Esophagus squamous epithelium (tissue), 5 donors: ENCODE data around the gene RYR3. TPM values are rescaled to one million over a fixed set of nuclear protein-coding genes. Genes with fewer than 3 reads are reported as not detected.

Experiments
- DNase-seq: peaks from one replicate; lab custom pipeline; 2025; lab: John Stamatoyannopoulos, UW
- H3K27ac ChIP-seq, 4 donors: fragments of 200-600 bp; sonication (generic); one replicate each; pipeline ENCODE4 v1.5.1; 2016 to 2019; ENCODE audit warnings: mild to moderate bottlenecking in 1 of 4
- H3K27me3 ChIP-seq, 4 donors: fragments of 200-600 bp; sonication (generic); 1 replicate in 3 of 4; 2 replicates in 1 of 4; pipeline versions ENCODE4 v1.5.1 to v1.6.0; 2017 to 2021; ENCODE audit warnings: antibody characterized with exemption in 1 of 4
- H3K36me3 ChIP-seq, 3 donors: fragments of 200-600 bp; sonication (generic); one replicate each; pipeline ENCODE4 v1.5.1; 2016 to 2019
- H3K4me1 ChIP-seq, 3 donors: fragments of 200-600 bp; sonication (generic); one replicate each; pipeline ENCODE4 v1.5.1; 2017 to 2019
- H3K4me3 ChIP-seq, 4 donors: fragments of 200-600 bp; sonication (generic); 1 replicate in 3 of 4; 2 replicates in 1 of 4; pipeline ENCODE4 v1.5.1; 2016 to 2019; ENCODE audit warnings: mild to moderate bottlenecking in 2 of 4, moderate library complexity in 1 of 4
- H3K9me3 ChIP-seq, 3 donors: fragments of 200-600 bp; sonication (generic); one replicate each; pipeline ENCODE4 v1.5.1; 2016 to 2019
- CTCF ChIP-seq, 6 experiments: fragments of 450-650 bp in 4 of 6; fragments of 200-600 bp in 2 of 6; sonication (generic) in 2 of 6; IDR thresholded peaks; one replicate each; pipeline ENCODE4 v1.5.1; 2016 to 2019; ENCODE audit warnings: antibody characterized with exemption in 6 of 6, mild to moderate bottlenecking in 4 of 6, moderate library complexity in 4 of 6
- POLR2A ChIP-seq, 4 donors: fragments of 450-650 bp; IDR thresholded peaks; one replicate each; pipeline ENCODE4 v1.6.1; 2017; ENCODE audit warnings: antibody characterized with exemption in 4 of 4, mild to moderate bottlenecking in 4 of 4, moderate library complexity in 3 of 4
- WGBS, 2 donors: methylation state at CpG; one replicate each; pipeline ENCODE4 v1.1.5; 2018; 5-methylcytosine and 5-hydroxymethylcytosine counted together
- intact Hi-C: fragments of 100-400 bp; cut with DNase I; formaldehyde crosslinking; loops from one replicate; pipeline ENCODE4 v1.15.0; 2022
- total RNA-seq, 4 donors: library from RNA; depleted of rRNA; stranded (reverse); fragments of >200 nt; gene quantifications; one replicate each; pipeline ENCODE4 v1.1.0, GENCODE V29; 2016
- donor health status: DM: yes; HTN: yes; CAD: no.

RYR3 gene
- total RNA-seq, 4 donors from 2014 or later = 0.15 to 4.2 (median 0.43) TPM

DNA sequence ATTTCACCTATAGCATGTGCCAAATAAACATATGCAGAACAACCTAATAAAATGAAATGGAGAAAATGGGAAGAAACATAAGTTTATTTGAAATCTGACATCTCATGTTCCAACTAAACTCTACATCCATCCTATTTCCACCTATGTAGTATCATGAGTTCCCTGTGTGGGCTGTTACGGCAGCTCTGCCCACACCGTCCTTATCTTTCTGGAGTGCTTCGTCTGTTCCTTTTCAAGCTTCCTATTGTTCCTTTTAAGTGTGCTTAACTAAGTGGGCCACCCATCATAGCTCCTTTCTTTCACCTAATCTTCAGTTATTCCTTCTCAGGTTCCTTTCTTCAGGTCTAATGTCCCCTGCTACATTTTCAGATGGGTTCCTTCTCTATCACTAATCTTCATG is 17.3 kb downstream of the RYR3 start:
- WGBS, 2 donors = 56 to 60% methylated on average over 3 of the region's 3 CpGs

GRCh38 chr15:33329457-33329856 is 18.7 kb downstream of the RYR3 start:
- DNase-seq = no peak
- TF ChIP-seq POLR2A (IDR thresholded peaks at IDR 0.05) = no peak
- intact Hi-C loops = no loop called here
- 84 to 89% methylated on average over 4 of the region's 4 CpGs for WGBS, 2 donors
- no peaks in the 10 kb centered on the region for H3K9me3 ChIP-seq
- no peaks in the 10 kb centered on the region for H3K27me3 ChIP-seq
- H3K27ac ChIP-seq = no peak overlapping the region
- no peaks in the 10 kb centered on the region for H3K4me1 ChIP-seq
- no peaks in the 10 kb centered on the region for H3K36me3 ChIP-seq
- no peak overlapping the region for H3K4me3 ChIP-seq

More for the DNA sequence above, 17.3 kb downstream of the RYR3 start:
- Histone ChIP-seq H3K27me3 (no peaks in the 10 kb centered on the region), H3K9me3 (no peaks in the 10 kb centered on the region), H3K27ac (no peak overlapping the region), H3K4me3 (no peak overlapping the region), H3K4me1 (no peaks in the 10 kb centered on the region), H3K36me3 (no peaks in the 10 kb centered on the region)
- no peak for DNase-seq
- intact Hi-C loops = no loop called here
- TF ChIP-seq POLR2A (IDR thresholded peaks at IDR 0.05) (no peak), CTCF (IDR thresholded peaks at IDR 0.05) (no peak)

GRCh38 chr15:33330931-33331330 is 20.2 kb downstream of the RYR3 start:
- TF ChIP-seq CTCF (IDR thresholded peaks at IDR 0.05) = no peak
- TF ChIP-seq POLR2A (IDR thresholded peaks at IDR 0.05) = no peak
- intact Hi-C loops = no loop called here
- Histone ChIP-seq H3K27me3 (no peaks in the 10 kb centered on the region), H3K9me3 (no peaks in the 10 kb centered on the region), H3K4me3 (no peak overlapping the region), H3K36me3 (no peaks in the 10 kb centered on the region), H3K27ac (no peak overlapping the region), H3K4me1 (no peaks in the 10 kb centered on the region)
- WGBS, 2 donors = 68 to 74% methylated on average over 3 of the region's 3 CpGs
- no peak for DNase-seq

- Histone ChIP-seq H3K4me3 (no peak overlapping the region), H3K9me3 (no peaks in the 10 kb centered on the region), H3K27ac (no peak overlapping the region), H3K36me3 (no peaks in the 10 kb centered on the region), H3K4me1 (no peaks in the 10 kb centered on the region), H3K27me3 (no peaks in the 10 kb centered on the region)
- 51 to 61% methylated on average over 4 of the region's 4 CpGs for WGBS, 2 donors
- TF ChIP-seq CTCF (IDR thresholded peaks at IDR 0.05) (no peak), POLR2A (IDR thresholded peaks at IDR 0.05) (no peak)
- DNase-seq = no peak
- intact Hi-C loops = no loop called here
Observed at GRCh38 chr15:33341953-33342352, 31.2 kb downstream of the RYR3 start.

DNA sequence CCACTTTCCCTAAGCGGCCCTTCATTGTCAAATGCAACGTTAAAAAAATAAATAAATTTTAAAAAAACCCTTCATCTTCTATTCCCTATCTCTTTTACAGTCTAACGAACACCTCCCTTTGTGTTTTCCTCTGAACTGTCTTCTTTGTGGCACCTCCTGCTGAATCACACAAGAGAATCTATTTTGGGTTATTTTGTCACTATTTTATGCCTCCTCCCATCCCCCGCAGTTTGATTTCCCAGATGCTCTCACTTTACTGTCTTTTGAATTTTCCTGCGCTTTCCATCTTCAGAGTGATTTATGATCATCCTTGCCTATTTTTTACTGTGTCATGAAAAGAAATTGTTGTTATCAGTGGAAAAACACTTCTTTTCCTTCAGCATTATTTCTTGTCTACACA is 32.5 kb downstream of the RYR3 start:
- no peaks in the 10 kb centered on the region for H3K4me1 ChIP-seq
- intact Hi-C loops = no loop called here
- no peak for TF ChIP-seq CTCF (IDR thresholded peaks at IDR 0.05)
- no peak for TF ChIP-seq POLR2A (IDR thresholded peaks at IDR 0.05)
- H3K27ac ChIP-seq = no peak overlapping the region
- no peak for DNase-seq
- H3K9me3 ChIP-seq = no peaks in the 10 kb centered on the region
- no peak overlapping the region for H3K4me3 ChIP-seq
- H3K27me3 ChIP-seq = no peaks in the 10 kb centered on the region
- WGBS, 2 donors = 71 to 76% methylated on average over 5 of the region's 5 CpGs
- H3K36me3 ChIP-seq = no peaks in the 10 kb centered on the region

DNA sequence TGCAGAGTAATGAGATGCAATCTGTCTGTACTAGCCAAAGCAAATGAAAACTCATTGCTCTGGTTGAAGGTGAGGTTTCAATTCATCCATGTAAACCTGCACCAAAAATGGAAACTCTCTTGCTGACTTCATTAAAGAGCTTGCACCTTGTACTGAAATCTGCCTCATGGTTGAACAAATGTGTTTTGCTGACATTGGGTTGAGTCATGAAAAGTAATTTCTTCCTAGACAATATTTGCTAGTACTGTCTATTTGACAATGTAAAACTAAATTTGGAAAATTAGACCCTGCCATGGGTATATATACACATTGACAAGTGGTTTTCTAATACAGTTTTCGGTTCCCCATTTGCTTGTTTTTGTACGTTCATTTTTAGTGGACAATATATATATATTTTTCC is 33.3 kb downstream of the RYR3 start:
- Histone ChIP-seq H3K27me3 (no peaks in the 10 kb centered on the region), H3K4me1 (no peaks in the 10 kb centered on the region), H3K9me3 (no peaks in the 10 kb centered on the region), H3K36me3 (no peaks in the 10 kb centered on the region), H3K27ac (no peak overlapping the region), H3K4me3 (no peak overlapping the region)
- no peak for DNase-seq
- TF ChIP-seq POLR2A (IDR thresholded peaks at IDR 0.05) (no peak), CTCF (IDR thresholded peaks at IDR 0.05) (no peak)
- intact Hi-C loops = no loop called here
- WGBS, 2 donors = 73 to 85% methylated on average over 2 of the region's 2 CpGs
